GM18507 (cell line): Measurements from ENCODE around the gene GLE1.
"Not testable (repeated sequence)": the region's sequence is repeated elsewhere in the genome, so short reads cannot be mapped to it uniquely, and the experiment has no call there.

ENCODE experiments used
- DNase-seq: peaks from one replicate; pipeline ENCODE4 v3.0.0; 2011; ENCODE audit warnings: low read depth; ENCODE audit not compliant: insufficient read length; ENCODE audit errors: extremely low spot score
- FAIRE-seq: peaks from 2 replicates; lab custom pipeline; 2011; peaks lifted over from hg19 to GRCh38; lab: Jason Lieb, UNC

The GLE1 gene

GRCh38 chr9:128494746-128495129 is 9.8 kb upstream of the GLE1 start:
- FAIRE-seq (no peak), DNase-seq (no peak)

- DNase-seq (no peak), FAIRE-seq (no peak)
These were observed 9.2 kb upstream of the GLE1 start for GRCh38 chr9:128495296-128495695.

GRCh38 chr9:128495804-128496417 is 8.6 kb upstream of the GLE1 start:
- DNase-seq (no peak), FAIRE-seq (no peak)

GRCh38 chr9:128497824-128498610 is 6.5 kb upstream of the GLE1 start:
- FAIRE-seq (no peak), DNase-seq (no peak)

GRCh38 chr9:128498911-128499310 is 5.6 kb upstream of the GLE1 start:
- FAIRE-seq: no peak
- no peak for DNase-seq

GRCh38 chr9:128499920-128500319 is 4.6 kb upstream of the GLE1 start:
- DNase-seq (no peak), FAIRE-seq (no peak)

GRCh38 chr9:128503415-128503825 is 1.1 kb upstream of the GLE1 start:
- DNase-seq, FAIRE-seq: not testable (repeated sequence)

- no peak for DNase-seq
- FAIRE-seq: no peak
These were observed 649 bp upstream of the GLE1 start for GRCh38 chr9:128503870-128504269.

- DNase-seq: no peak
- FAIRE-seq: no peak
These were observed 871 bp downstream of the GLE1 start for GRCh38 chr9:128505414-128505765.

- not testable (repeated sequence) for FAIRE-seq
These were observed 1.4 kb downstream of the GLE1 start for GRCh38 chr9:128505906-128506305.

GRCh38 chr9:128512820-128513219 is 8.3 kb downstream of the GLE1 start:
- FAIRE-seq (no peak), DNase-seq (no peak)

More at GRCh38 chr9:128505906-128506305, 1.4 kb downstream of the GLE1 start:
- DNase-seq: not testable (repeated sequence)

- FAIRE-seq (no peak), DNase-seq (no peak)
These were observed 17.4 kb downstream of the GLE1 start for GRCh38 chr9:128521956-128522355.

GRCh38 chr9:128523199-128523925 is 18.8 kb downstream of the GLE1 start:
- DNase-seq (no peak), FAIRE-seq (no peak)

- DNase-seq: no peak
- no peak for FAIRE-seq
These were observed 22.2 kb downstream of the GLE1 start for GRCh38 chr9:128526720-128527119.

GRCh38 chr9:128528445-128529160 is 24.1 kb downstream of the GLE1 start:
- DNase-seq (no peak), FAIRE-seq (no peak)

GRCh38 chr9:128529191-128529590 is 24.7 kb downstream of the GLE1 start:
- no peak for DNase-seq
- FAIRE-seq: no peak

- no peak for FAIRE-seq
- no peak for DNase-seq
These were observed 28.1 kb downstream of the GLE1 start for GRCh38 chr9:128532581-128532980.

GRCh38 chr9:128540634-128541360 is 36.3 kb downstream of the GLE1 start:
- FAIRE-seq: no peak

GRCh38 chr9:128546504-128546903 is 42.0 kb downstream of the GLE1 start:
- FAIRE-seq (no peak), DNase-seq (no peak)

More at GRCh38 chr9:128540634-128541360, 36.3 kb downstream of the GLE1 start:
- no peak for DNase-seq
